Measurements from ENCODE around the gene KLHDC9. TPM values are rescaled to one million over a fixed set of nuclear protein-coding genes. Genes with fewer than 3 reads are reported as not detected.

KLHDC9 gene
- total and polyA plus RNA-seq, 2 of the 8 experiments (the other 6 are each of a cell fraction or from before 2014, with no cell fraction given), result 6.5 to 15.6 TPM

- Histone ChIP-seq H2BK15ac (ENCODE audit: low read length) (no peak overlapping the region), H3K9ac (replicated peaks in 1 of 4; ENCODE audit: extremely low read depth in 1 of 4, low read depth in 3 of 4, low read length in 3 of 4) (no peak overlapping the region), H3K4me2 (ENCODE audit: insufficient read depth in 1 of 2, low read depth in 2 of 2, low read length in 2 of 2) (no peak overlapping the region), H4K91ac (replicated peaks; ENCODE audit: insufficient read length, low read length) (no peak overlapping the region), H2BK120ac (replicated peaks; ENCODE audit: low read depth, low read length) (no peak overlapping the region), H2BK12ac (ENCODE audit: low read depth, low read length) (no peak overlapping the region), H2BK20ac (ENCODE audit: low read length) (no peak overlapping the region), H3K4ac (replicated peaks; ENCODE audit: insufficient read length, low read depth, low read length) (no peak overlapping the region), H2AK5ac (ENCODE audit: low read depth, low read length) (no peak overlapping the region), H4K20me1 (replicated peaks in 1 of 2; ENCODE audit: control insufficient read depth in 1 of 2, insufficient read depth in 2 of 2, low read length in 2 of 2) (peaks cover 0 to 16% of the 10 kb centered on the region in 2 experiments), H3K14ac (ENCODE audit: insufficient read length) (no peak overlapping the region), H3K4me3 (ENCODE audit: extremely low read depth in 1 of 4, insufficient read depth in 2 of 4, low read depth in 3 of 4, low read length in 4 of 4) (no peak overlapping the region), H3K23me2 (ENCODE audit: low read depth, low read length) (peaks cover 9% of the 10 kb centered on the region), H3K36me3 (ENCODE audit: control insufficient read depth in 2 of 4, insufficient read depth in 4 of 4, low read length in 3 of 4) (peaks cover 16 to 72% (median 40%) of the 10 kb centered on the region in 4 experiments), H2BK5ac (ENCODE audit: low read depth, low read length) (no peak overlapping the region), H3K27me3 (replicated peaks in 1 of 4; ENCODE audit: control insufficient read depth in 3 of 4, extremely low read depth in 1 of 4, insufficient read depth in 3 of 4, low read length in 3 of 4) (no peaks in the 10 kb centered on the region), H3K18ac (ENCODE audit: extremely low read depth, low read length) (no peak overlapping the region), H3K27ac (ENCODE audit: low read depth, low read length) (no peak overlapping the region), H3K4me1 (replicated peaks in 1 of 4; ENCODE audit: control insufficient read depth in 3 of 4, insufficient read depth in 4 of 4, low read length in 3 of 4) (peaks cover 4 to 10% (median 5%) of the 10 kb centered on the region in 4 experiments; a peak in 6 of 7 replicates), H3K23ac (ENCODE audit: insufficient read length) (no peak overlapping the region), H4K8ac (ENCODE audit: extremely low read depth, insufficient read depth, low read length) (no peak overlapping the region), H3K9me3 (ENCODE audit: insufficient read depth in 2 of 2, low read depth in 1 of 2, low read length in 1 of 2) (no peaks in the 10 kb centered on the region), H3K56ac (replicated peaks; ENCODE audit: insufficient read length, low read depth, low read length) (no peak overlapping the region), H3K79me1 (ENCODE audit: low read depth, low read length) (peaks cover 7% of the 10 kb centered on the region; the same call in 1 of the 2 replicates), H3K79me2 (ENCODE audit: control insufficient read depth in 1 of 2, insufficient read depth in 2 of 2, low read length in 2 of 2) (peaks cover 0 to 32% of the 10 kb centered on the region in 2 experiments; a peak in 2 of 4 replicates), H2AFZ (ENCODE audit: low read length) (no peak overlapping the region), H4K5ac (ENCODE audit: insufficient read length, low read depth, low read length) (no peak overlapping the region)
- FAIRE-seq (no peak), DNase-seq (ENCODE audit: low read depth in 1 of 2, low spot score in 2 of 2) (no peak)
- 90% methylated on average over 6 of the region's 6 CpGs; no CpG with 5 or more reads in 1 of the 2 experiments for WGBS, 2 experiments (ENCODE audit: extremely low coverage in 1 of 2, insufficient coverage in 1 of 2, insufficient read length in 1 of 2, insufficient replicate concordance in 2 of 2, low coverage in 1 of 2, low lambda C conversion rate in 2 of 2, missing lambda C conversion rate in 1 of 2)
- ChIA-PET CTCF (ENCODE audit: partially characterized antibody) (no interaction called here), POLR2A (ENCODE audit: partially characterized antibody) (no interaction called here)
- TF ChIP-seq EP300 (IDR thresholded peaks at IDR 0.05; ENCODE audit: borderline replicate concordance in 1 of 2, low read depth in 2 of 2, low read length in 2 of 2), result no peak
- TF ChIP-seq CBX8 (IDR thresholded peaks at IDR 0.05; ENCODE audit: borderline replicate concordance, low read depth, low read length), result no peak
- no peak for TF ChIP-seq CEBPB (IDR thresholded peaks at IDR 0.05; ENCODE audit: low read depth, low read length)
- TF ChIP-seq RXRA (IDR thresholded peaks at IDR 0.05; ENCODE audit: insufficient read depth, low read depth, low read length), result no peak
- no peak for TF ChIP-seq GTF2F1 (IDR thresholded peaks at IDR 0.05; ENCODE audit: borderline replicate concordance, low read depth, low read length)
- no peak for TF ChIP-seq MAFK (IDR thresholded peaks at IDR 0.05; ENCODE audit: low read depth, low read length)
- no peak for TF ChIP-seq SRF (IDR thresholded peaks at IDR 0.05; ENCODE audit: low read depth, low read length)
- TF ChIP-seq, protein P1, sequence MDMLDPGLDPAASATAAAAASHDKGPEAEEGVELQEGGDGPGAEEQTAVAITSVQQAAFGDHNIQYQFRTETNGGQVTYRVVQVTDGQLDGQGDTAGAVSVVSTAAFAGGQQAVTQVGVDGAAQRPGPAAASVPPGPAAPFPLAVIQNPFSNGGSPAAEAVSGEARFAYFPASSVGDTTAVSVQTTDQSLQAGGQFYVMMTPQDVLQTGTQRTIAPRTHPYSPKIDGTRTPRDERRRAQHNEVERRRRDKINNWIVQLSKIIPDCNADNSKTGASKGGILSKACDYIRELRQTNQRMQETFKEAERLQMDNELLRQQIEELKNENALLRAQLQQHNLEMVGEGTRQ (IDR thresholded peaks at IDR 0.05; ENCODE audit: low read length), result no peak
- no peak for TF ChIP-seq KDM1A (IDR thresholded peaks at IDR 0.05; ENCODE audit: borderline replicate concordance, low read length)
- TF ChIP-seq SIX5 (IDR thresholded peaks at IDR 0.05; ENCODE audit: low read depth, low read length), result no peak
- TF ChIP-seq TAF1 (IDR thresholded peaks at IDR 0.05; ENCODE audit: low read depth, low read length), result no peak
- no peak for TF ChIP-seq CHD2 (IDR thresholded peaks at IDR 0.05; ENCODE audit: low read length)
- TF ChIP-seq POLR2AphosphoS5 (IDR thresholded peaks at IDR 0.05; ENCODE audit: low read depth, low read length), result no peak
- TF ChIP-seq ATF3 (IDR thresholded peaks at IDR 0.05; ENCODE audit: insufficient read depth, low read depth, low read length), result no peak
These were observed 24.8 kb downstream of the KLHDC9 start for GRCh38 chr1:161122967-161123366.
